Measurements from ENCODE around the gene MZB1.

GRCh38 chr5:139382807-139383206, 6.9 kb downstream of the MZB1 start:
- TF ChIP-seq CTCF (conservative IDR thresholded peaks at IDR 0.05 in 1 of 2, IDR thresholded peaks at IDR 0.05 in 1 of 2; ENCODE audit: low read depth in 1 of 2, low read length in 2 of 2) (no peak), EZH2 (IDR thresholded peaks at IDR 0.05; ENCODE audit: low read length, missing control alignments) (no peak)

Data from fibroblast of lung (primary cell).